ENCODE measurements around the gene BACH2. TPM values are rescaled to one million over a fixed set of nuclear protein-coding genes. Genes with fewer than 3 reads are reported as not detected.
A peak's percentile ranks its signal among the peaks of the same experiment; 100 is the strongest.

The BACH2 gene
- total RNA-seq, 1 donor from 2014 or later: 6.4 TPM

DNA sequence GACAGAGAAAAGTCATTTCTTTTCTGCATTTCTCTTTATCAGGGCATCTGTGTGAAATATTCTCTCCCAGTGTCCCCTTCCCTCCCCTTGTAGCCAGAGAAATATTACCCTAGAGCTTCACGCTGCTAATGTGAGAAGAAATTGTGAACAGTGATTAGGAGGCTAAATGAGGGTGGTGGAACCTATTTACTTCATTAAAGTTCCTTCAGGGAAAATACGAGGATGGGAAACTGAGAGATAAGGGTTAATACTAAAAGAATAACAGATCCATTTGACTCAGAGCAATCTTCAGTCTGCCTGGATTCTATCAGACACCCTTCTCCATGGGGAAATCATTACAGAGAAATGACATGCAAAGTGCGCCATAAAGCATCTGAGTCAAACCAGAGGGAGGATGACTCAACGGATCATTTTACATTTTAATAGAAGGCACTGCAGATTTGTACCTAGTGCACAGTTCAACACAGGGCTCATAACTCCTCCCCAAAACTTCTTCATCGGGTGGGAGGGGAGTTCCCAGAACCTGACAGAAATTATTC, 271.1 kb downstream of the BACH2 start:
- H3K27me3 ChIP-seq: no peaks in the 10 kb centered on the region
- H3K27ac ChIP-seq: no peak overlapping the region
- H3K4me1 ChIP-seq: peaks cover 11% of the 10 kb centered on the region
- DNase-seq (ENCODE audit: extremely low spot score in 2 of 2): no peak
- no peak overlapping the region for H3K4me3 ChIP-seq
- no peaks in the 10 kb centered on the region for H3K36me3 ChIP-seq
- TF ChIP-seq POLR2AphosphoS5 (IDR thresholded peaks at IDR 0.05; ENCODE audit: insufficient read depth in 1 of 2, low read depth in 1 of 2) (peak in 1 of 2 donors; percentile 7), POLR2A (IDR thresholded peaks at IDR 0.05) (no peak), CTCF (IDR thresholded peaks at IDR 0.05) (no peak)
- H3K9me3 ChIP-seq: no peaks in the 10 kb centered on the region
- intact Hi-C loops (cut with DNase I): no loop called here

DNA sequence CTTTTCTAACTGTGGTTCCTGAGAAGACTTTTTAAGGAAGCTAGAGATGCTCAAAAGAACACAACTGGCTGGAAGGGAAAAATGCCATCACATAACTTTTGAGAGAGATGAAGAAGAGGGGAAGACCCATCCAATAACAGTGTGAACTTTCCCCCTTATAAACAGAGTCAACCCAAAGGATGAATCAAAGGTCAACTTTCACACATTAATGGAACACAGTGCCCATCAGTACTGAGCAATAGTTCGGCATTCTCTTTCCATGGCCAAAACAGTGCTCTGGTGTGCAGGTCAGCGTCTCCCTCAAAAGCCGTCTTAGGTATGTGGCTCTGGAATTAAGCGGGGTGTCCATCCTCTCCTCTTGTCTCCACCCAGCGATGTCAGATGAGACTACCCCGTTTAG, 272.0 kb downstream of the BACH2 start:
- TF ChIP-seq POLR2AphosphoS5 (IDR thresholded peaks at IDR 0.05; ENCODE audit: insufficient read depth in 1 of 2, low read depth in 1 of 2): no peak
- Histone ChIP-seq H3K27me3 (no peaks in the 10 kb centered on the region), H3K9me3 (no peaks in the 10 kb centered on the region), H3K4me1 (peaks cover 11% of the 10 kb centered on the region), H3K27ac (no peak overlapping the region), H3K4me3 (no peak overlapping the region), H3K36me3 (no peaks in the 10 kb centered on the region)
- intact Hi-C loops (cut with DNase I): no loop called here
- no peak for DNase-seq (ENCODE audit: extremely low spot score in 2 of 2)

- Histone ChIP-seq H3K27ac (no peak overlapping the region), H3K4me1 (peaks cover 11% of the 10 kb centered on the region), H3K9me3 (no peaks in the 10 kb centered on the region), H3K36me3 (no peaks in the 10 kb centered on the region), H3K4me3 (no peak overlapping the region), H3K27me3 (no peaks in the 10 kb centered on the region)
- intact Hi-C loops (cut with DNase I): no loop called here
- no peak for TF ChIP-seq POLR2AphosphoS5 (IDR thresholded peaks at IDR 0.05; ENCODE audit: insufficient read depth in 1 of 2, low read depth in 1 of 2)
- TF ChIP-seq POLR2A (IDR thresholded peaks at IDR 0.05): no peak
- TF ChIP-seq CTCF (IDR thresholded peaks at IDR 0.05): no peak
- no peak for DNase-seq (ENCODE audit: extremely low spot score in 2 of 2)
These were observed 274.9 kb downstream of the BACH2 start for GRCh38 chr6:90021711-90022110.

- Histone ChIP-seq H3K4me1 (peaks cover 6% of the 10 kb centered on the region), H3K27me3 (no peaks in the 10 kb centered on the region), H3K9me3 (no peaks in the 10 kb centered on the region), H3K36me3 (no peaks in the 10 kb centered on the region), H3K4me3 (no peak overlapping the region), H3K27ac (no peak overlapping the region)
- no peak for TF ChIP-seq POLR2AphosphoS5 (IDR thresholded peaks at IDR 0.05; ENCODE audit: insufficient read depth in 1 of 2, low read depth in 1 of 2)
- TF ChIP-seq CTCF (IDR thresholded peaks at IDR 0.05): no peak
- no peak for TF ChIP-seq POLR2A (IDR thresholded peaks at IDR 0.05)
- no peak for DNase-seq (ENCODE audit: extremely low spot score in 2 of 2)
- intact Hi-C loops (cut with DNase I): no loop called here
These were observed 275.9 kb downstream of the BACH2 start for GRCh38 chr6:90020746-90021145.

DNA sequence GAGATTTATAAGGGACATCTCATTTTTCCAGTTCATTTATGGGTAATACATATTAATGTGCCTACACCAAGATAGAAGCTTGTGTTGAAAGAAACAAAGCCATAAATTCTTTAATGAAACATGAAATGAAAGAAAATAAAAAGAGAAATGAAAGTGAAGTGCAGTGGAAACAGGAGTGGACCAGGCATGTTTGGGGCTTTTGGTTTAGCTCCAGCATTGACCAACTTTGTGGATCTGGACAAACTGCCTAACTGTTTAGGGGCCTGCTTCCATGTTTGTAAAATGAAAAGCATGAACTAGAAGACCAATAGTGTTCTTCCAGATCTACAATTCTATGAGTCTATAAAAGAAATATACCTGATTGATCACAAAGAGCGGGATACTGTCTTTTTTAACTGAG, 277.4 kb downstream of the BACH2 start:
- no peaks in the 10 kb centered on the region for H3K4me1 ChIP-seq
- no peak overlapping the region for H3K4me3 ChIP-seq
- intact Hi-C loops (cut with DNase I): no loop called here
- TF ChIP-seq POLR2AphosphoS5 (IDR thresholded peaks at IDR 0.05; ENCODE audit: insufficient read depth in 1 of 2, low read depth in 1 of 2) (no peak), CTCF (IDR thresholded peaks at IDR 0.05) (no peak)
- H3K27ac ChIP-seq: no peak overlapping the region
- DNase-seq (ENCODE audit: extremely low spot score in 2 of 2): no peak
- H3K9me3 ChIP-seq: no peaks in the 10 kb centered on the region
- H3K36me3 ChIP-seq: no peaks in the 10 kb centered on the region
- no peaks in the 10 kb centered on the region for H3K27me3 ChIP-seq
